Loucy (cell line): ENCODE results near the gene DCDC2.

Experiments
- CTCF ChIP-seq: fragments of 200-600 bp; sonication (generic); conservative IDR thresholded peaks from 2 replicates; pipeline ENCODE4 v1.5.1; 2014; ENCODE audit warnings: mild to moderate bottlenecking, antibody characterized with exemption, low read length
- EZH2phosphoT487 ChIP-seq: fragments of 200-600 bp; IDR thresholded peaks from 2 replicates; pipeline ENCODE4 v1.6.1; 2018; ENCODE audit warnings: antibody characterized with exemption, mild to moderate bottlenecking, moderate library complexity, borderline replicate concordance

GRCh38 chr6:24233813-24234442 is 123.9 kb downstream of the DCDC2 start:
- TF ChIP-seq CTCF (no peak), EZH2phosphoT487 (no peak)
